Measurements from ENCODE around the gene COL5A1. TPM values are rescaled to one million over a fixed set of nuclear protein-coding genes. Genes with fewer than 3 reads are reported as not detected.

COL5A1 gene
- total RNA-seq, 1 experiment from 2014 or later: 9.5 TPM

- Histone ChIP-seq H3K4me2 (ENCODE audit: insufficient read depth, insufficient read length, low read length) (no peak overlapping the region), H3K9me3 (ENCODE audit: control insufficient read depth, low read depth, low read length) (no peaks in the 10 kb centered on the region), H4K91ac (ENCODE audit: insufficient read length, low read depth, low read length) (no peak overlapping the region), H3K23ac (ENCODE audit: insufficient read length, low read depth, low read length) (no peak overlapping the region), H3K56ac (ENCODE audit: insufficient read length, low read depth, low read length) (no peak overlapping the region), H3K79me2 (ENCODE audit: insufficient read depth, low read length) (no peaks in the 10 kb centered on the region), H2BK5ac (ENCODE audit: insufficient read length, low read length) (no peak overlapping the region), H4K8ac (replicated peaks; ENCODE audit: insufficient read length, low read depth, low read length) (no peak overlapping the region), H2BK120ac (ENCODE audit: low read depth, low read length, poor library complexity, severe bottlenecking) (no peak overlapping the region), H3K27ac (ENCODE audit: insufficient read length, low read depth, low read length) (no peak overlapping the region), H2AK5ac (ENCODE audit: insufficient read length, low read length) (no peak overlapping the region), H2BK12ac (ENCODE audit: insufficient read length, low read depth, low read length) (no peak overlapping the region), H4K5ac (ENCODE audit: insufficient read length, low read depth, low read length) (no peak overlapping the region), H3K14ac (ENCODE audit: insufficient read depth, low read length) (no peak overlapping the region), H4K20me1 (ENCODE audit: control insufficient read depth, insufficient read depth, insufficient read length) (no peaks in the 10 kb centered on the region), H3K9ac (ENCODE audit: extremely low read depth, insufficient read length, low read length) (no peak overlapping the region), H3K23me2 (ENCODE audit: insufficient read length, low read depth, low read length, poor library complexity, severe bottlenecking) (peaks cover 7% of the 10 kb centered on the region), H2AFZ (ENCODE audit: low read length) (no peak overlapping the region), H3T11ph (ENCODE audit: low read length) (no peak overlapping the region), H3K4me1 (ENCODE audit: insufficient read depth, low read length) (no peaks in the 10 kb centered on the region; the same call in 1 of the 2 replicates), H3K4ac (ENCODE audit: low read depth, low read length) (no peak overlapping the region), H2BK20ac (ENCODE audit: low read depth, low read length, poor library complexity, severe bottlenecking) (no peak overlapping the region), H3K79me1 (ENCODE audit: insufficient read depth, low read depth, low read length, poor library complexity, severe bottlenecking) (no peaks in the 10 kb centered on the region), H3K18ac (ENCODE audit: insufficient read length, low read depth, low read length) (no peak overlapping the region), H2BK15ac (ENCODE audit: low read depth, low read length) (no peak overlapping the region), H3K27me3 (ENCODE audit: insufficient read depth, low read length) (no peaks in the 10 kb centered on the region; the same call in 1 of the 2 replicates)
- no peak for TF ChIP-seq CTCF (conservative IDR thresholded peaks at IDR 0.05)
- no peak overlapping the region; a peak in 1 of 5 replicates for H3K4me3 Mint-ChIP-seq
- H3K27me3 Mint-ChIP-seq (ENCODE audit: low read depth): peaks cover 17% of the 10 kb centered on the region
- H3K36me3 Mint-ChIP-seq (ENCODE audit: insufficient read depth in 1 of 3, low read depth in 3 of 3): peaks cover 0 to 2% (median 0%) of the 10 kb centered on the region in 3 experiments; a peak in 1 of 7 replicates
- H3K4me1 Mint-ChIP-seq: peaks cover 18 to 45% of the 10 kb centered on the region in 2 experiments
- H3K27ac Mint-ChIP-seq: no peak overlapping the region; a peak in 1 of 7 replicates
- no peak for DNase-seq
- no peaks in the 10 kb centered on the region for H3K9me3 Mint-ChIP-seq
- WGBS (ENCODE audit: extremely low coverage, insufficient read length, low lambda C conversion rate): no CpG with 5 or more reads among the region's 9 CpGs
These were observed 4.2 kb downstream of the COL5A1 start for GRCh38 chr9:134645607-134646365.
